T47D (cell line): ENCODE results near the gene MRPL44.
"Not testable (repeated sequence)": the region's sequence is repeated elsewhere in the genome, so short reads cannot be mapped to it uniquely, and the experiment has no call there.

ENCODE experiments used
- DNase-seq, 2 experiments: peaks; one replicate each; pipeline versions ENCODE4 v3.0.0 to v3.0.0-alpha.2; 2011 to 2012; ENCODE audit warnings: low read depth in 1 of 2, low spot score in 1 of 2
- JUND ChIP-seq: IDR thresholded peaks from 2 replicates; pipeline ENCODE4 v1.6.1; 2012; ENCODE audit warnings: low read depth
- in situ Hi-C: cut with HindIII; loops from 2 replicates; pipeline ENCODE4 v1.10.0; 2016; ENCODE audit warnings: low sequenced_read_pairs, low pct_unique_long_range_greater_than_20kb

The MRPL44 gene

DNA sequence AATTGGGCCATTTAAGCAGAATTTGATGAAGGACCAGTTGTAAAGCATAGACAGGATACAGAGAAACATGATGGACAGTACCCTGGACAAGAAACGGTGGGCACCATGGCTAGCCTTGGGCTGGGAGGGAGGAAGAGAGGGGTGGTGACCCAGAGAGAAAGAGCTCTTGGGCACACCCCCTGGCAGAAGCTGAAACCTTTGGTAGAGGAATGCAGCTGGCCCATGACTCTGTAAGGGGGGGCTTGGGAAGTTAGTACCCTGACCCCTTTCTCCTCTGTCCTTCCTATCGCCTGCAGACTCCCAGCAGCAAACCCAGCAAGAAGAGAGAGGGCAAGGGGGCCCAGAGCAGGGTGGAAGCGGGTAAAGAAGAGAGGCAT lies 32.6 kb downstream of the MRPL44 start:
- in situ Hi-C loops = no loop called here
- no peak for DNase-seq
- TF ChIP-seq JUND = no peak

DNA sequence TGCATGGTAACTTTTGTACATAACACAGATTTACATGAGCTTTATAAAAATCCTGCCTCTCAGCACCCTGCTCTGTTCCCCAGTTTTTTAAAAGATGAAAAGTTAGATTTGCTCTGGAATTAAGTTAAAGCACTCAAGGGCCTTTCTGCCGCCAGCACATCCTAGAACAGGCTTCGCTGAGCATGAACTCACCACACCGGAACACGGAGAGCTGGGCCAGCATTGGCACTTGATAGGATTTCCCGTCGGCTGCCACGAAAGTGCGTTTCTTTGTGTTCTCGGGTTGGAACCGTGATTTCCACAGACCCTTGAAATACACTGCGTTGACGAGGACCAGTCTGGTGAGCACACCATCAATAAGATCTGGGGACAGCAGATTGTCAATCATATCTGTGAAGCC lies 34.3 kb downstream of the MRPL44 start:
- in situ Hi-C loops = no loop called here
- TF ChIP-seq JUND = no peak
- no peak for DNase-seq

DNA sequence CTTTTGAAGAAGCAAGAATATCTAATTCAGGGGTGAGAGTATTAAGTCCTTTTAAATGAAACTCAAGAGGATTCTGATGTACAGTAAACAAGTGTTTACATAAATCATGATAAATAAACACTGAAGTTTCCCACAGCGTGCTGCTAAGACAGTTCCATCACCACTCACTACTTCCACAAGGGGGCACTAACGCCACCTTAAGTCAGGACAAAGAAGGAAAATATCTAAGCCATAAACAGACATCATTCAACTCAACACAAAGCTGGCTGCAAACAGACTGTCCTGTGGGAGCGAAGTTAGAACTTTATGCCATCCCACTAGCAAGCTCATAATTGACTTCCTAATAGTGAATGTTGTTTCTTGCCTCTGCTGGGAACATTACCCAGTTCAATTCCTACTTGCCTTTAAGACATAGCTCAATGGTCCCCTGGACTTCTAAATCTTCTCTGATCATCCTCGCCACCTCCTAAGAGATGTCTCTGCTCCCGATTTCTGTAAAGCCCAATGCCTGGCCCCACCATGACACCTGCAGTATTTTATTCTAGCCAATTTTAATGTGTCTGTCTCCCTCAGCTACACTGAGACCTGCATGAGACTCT lies 36.5 kb downstream of the MRPL44 start:
- in situ Hi-C loops = no loop called here
- no peak for TF ChIP-seq JUND
- DNase-seq = peak; percentile 33 to 73

DNA sequence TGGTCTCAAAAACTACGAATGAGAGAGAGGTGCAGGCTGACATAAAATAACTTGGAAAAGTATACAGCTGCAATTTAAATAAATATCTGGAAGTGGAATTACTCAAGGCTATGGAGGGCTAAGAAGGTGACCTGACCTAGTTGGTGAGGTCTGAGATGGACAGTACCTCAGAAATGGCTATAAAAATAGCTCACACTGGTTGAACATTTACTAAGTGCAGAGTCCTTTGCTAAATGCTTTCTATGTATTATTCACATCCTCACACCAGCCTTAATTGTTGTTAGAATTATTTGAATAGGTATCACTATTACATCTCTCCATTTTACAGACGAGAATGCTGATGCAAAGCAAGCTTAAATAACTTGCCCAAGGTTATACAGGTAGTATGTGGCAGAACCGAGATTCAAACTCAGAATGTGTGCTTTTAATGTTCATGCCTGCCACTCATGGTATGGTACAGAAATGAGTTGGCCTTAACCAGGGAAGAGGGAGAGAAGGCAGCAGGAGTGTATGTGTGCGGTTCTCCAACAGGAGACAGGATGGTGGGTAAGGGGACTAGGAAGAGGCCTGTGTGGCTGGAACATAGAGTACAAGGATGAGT lies 37.4 kb downstream of the MRPL44 start:
- no peak for TF ChIP-seq JUND
- in situ Hi-C loops = no loop called here
- no peak for DNase-seq

- no peak for DNase-seq
- in situ Hi-C loops = no loop called here
- no peak for TF ChIP-seq JUND
Measured at GRCh38 chr2:223995569-223995968, 38.3 kb downstream of the MRPL44 start.

GRCh38 chr2:223996391-223996790 lies 39.1 kb downstream of the MRPL44 start:
- in situ Hi-C loops = no loop called here
- no peak for DNase-seq
- no peak for TF ChIP-seq JUND

DNA sequence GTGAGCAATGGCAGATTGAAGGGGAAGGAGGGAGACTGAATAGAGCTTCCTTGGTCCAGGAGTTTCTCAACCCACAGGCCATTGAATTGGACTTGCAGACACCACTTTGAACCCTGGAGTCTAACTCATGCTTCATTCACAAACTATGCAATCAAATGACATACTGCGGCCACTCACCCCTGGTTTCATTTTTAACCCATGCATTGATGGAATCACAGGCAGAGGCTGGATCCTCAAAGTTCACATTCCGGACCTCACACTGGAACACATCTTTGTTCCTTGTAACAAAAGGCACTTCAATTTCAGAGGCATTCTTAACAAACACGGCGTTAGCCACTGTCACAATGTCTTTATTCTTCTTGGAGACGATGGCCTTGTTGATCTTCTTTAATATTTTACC lies 40.7 kb downstream of the MRPL44 start:
- in situ Hi-C loops = no loop called here
- no peak for TF ChIP-seq JUND
- no peak for DNase-seq

DNA sequence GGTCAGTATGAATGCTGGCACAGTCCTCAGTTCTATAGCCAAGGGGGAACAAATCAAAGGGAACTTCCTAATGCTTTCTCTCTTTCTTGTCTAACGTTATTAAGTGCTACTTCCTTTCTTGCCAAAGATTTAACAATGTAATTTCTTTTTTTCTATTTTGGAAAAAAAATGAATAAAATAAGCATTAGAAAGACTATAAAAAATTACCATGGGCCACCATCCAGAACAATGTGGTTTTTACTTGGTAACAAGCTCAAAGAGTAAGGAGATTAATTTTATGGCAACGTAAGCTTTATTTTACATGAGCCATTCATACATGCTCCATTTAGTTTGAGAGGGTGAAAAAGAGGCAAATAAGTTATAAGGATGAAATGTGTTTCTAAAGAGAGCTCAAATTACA lies 41.7 kb downstream of the MRPL44 start:
- in situ Hi-C loops = no loop called here

DNA sequence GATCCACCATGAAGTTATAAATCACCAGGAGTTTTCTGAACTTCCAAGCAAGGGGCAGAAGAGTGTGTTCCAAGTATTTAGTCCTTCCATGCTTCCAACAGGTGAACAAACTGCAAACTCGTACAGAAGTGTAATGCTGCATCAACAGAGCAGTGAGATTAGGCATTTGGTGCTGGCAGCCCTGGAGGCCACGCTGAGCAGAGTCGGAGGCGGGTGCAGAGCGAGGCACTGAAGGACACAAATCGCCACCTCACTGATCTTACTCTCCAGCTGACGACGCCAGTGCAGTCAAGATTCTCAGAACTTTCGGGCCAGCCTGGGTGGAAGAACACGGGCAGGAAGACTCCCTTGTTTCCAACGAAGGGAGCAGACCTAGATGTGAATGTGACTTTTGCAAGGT lies 42.6 kb downstream of the MRPL44 start:
- TF ChIP-seq JUND = no peak
- DNase-seq = no peak
- in situ Hi-C loops = no loop called here

More for the DNA sequence above, 41.7 kb downstream of the MRPL44 start:
- TF ChIP-seq JUND = no peak
- no peak for DNase-seq

DNA sequence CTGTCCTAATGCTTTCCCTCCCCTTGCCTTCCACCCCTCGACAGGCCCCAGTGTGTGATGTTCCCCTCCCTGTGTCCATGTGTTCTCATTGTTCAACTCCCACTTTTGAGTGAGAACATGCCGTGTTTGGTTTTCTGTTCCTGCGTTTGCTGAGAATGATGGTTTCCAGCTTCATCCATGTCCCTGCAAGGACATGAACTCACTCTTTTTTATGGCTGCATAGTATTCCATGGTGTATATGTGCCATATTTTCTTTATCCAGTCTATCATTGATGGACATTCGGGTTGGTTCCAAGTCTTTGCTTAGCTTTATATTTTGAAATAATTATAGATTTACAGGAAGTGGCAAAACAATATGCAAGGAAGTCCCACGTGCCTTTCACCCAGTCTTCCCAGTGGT lies 43.4 kb downstream of the MRPL44 start:
- DNase-seq, in situ Hi-C loops: not testable (repeated sequence)

- no peak for TF ChIP-seq JUND
- DNase-seq = no peak
- in situ Hi-C loops = no loop called here
Measured at GRCh38 chr2:224004105-224004695, 46.9 kb downstream of the MRPL44 start.

- no peak for TF ChIP-seq JUND
- DNase-seq = no peak
- in situ Hi-C loops = no loop called here
Measured at GRCh38 chr2:224008702-224009261, 51.5 kb downstream of the MRPL44 start.

DNA sequence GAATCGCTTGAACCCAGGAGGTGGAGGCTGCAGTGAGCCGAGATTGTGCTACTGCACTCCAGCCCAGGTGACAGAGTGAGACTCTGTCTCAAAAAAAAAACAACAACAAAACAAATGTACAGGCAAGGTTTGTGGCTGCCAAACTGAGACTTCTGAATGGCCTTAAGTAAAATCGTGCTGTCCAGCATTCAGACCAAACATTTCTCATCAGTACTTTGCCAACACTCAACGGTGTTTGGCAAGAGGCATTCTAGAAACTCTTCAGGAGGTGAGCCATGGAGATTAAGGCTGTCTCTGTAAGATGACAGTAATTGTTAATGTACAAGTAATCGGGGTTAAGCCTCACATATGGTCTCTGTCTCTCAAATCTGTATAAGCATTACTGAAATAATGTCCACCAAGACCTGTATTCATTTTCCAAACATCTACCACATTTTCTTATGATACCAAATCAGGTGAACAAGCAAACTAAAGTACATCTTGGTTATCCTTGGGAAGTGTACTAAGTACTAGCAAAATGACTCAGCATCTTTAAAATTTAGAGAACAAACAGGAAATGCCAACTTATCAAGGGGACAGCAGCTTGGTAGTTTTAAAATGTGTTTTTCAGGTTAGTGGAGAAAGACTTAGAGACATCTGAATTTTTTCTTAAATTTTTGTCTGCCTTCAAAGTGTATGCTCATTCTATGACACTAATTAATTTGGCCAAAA lies 52.5 kb downstream of the MRPL44 start:
- no peak for DNase-seq
- in situ Hi-C loops = no loop called here
- TF ChIP-seq JUND = no peak
